Thyroid gland (tissue), 4 donors: Measurements from ENCODE around the gene ZNF44.

Experiments used
- CTCF ChIP-seq, 6 experiments: fragments of 200-600 bp in 3 of 6; fragments of 450-650 bp in 3 of 6; sonication (generic) in 3 of 6; IDR thresholded peaks; one replicate each; pipeline ENCODE4 v1.5.1; 2016 to 2019; ENCODE audit warnings: antibody characterized with exemption in 6 of 6, mild to moderate bottlenecking in 2 of 6, inconsistent platforms in 1 of 6, moderate library complexity in 1 of 6
- POLR2A ChIP-seq, 2 donors: fragments of 450-650 bp; IDR thresholded peaks; one replicate each; pipeline ENCODE4 v1.6.1; 2017; ENCODE audit warnings: antibody characterized with exemption in 2 of 2, mild to moderate bottlenecking in 2 of 2, moderate library complexity in 1 of 2

GRCh38 chr19:12325690-12326089, 31.0 kb upstream of the ZNF44 start:
- TF ChIP-seq POLR2A (IDR thresholded peaks at IDR 0.05) (no peak), CTCF (IDR thresholded peaks at IDR 0.05) (no peak)
